ENCODE measurements around the gene PRPF40B. TPM values are rescaled to one million over a fixed set of nuclear protein-coding genes. Genes with fewer than 3 reads are reported as not detected.

PRPF40B gene
- total and polyA plus RNA-seq, 9 of the 15 experiments (the other 6 are each of a cell fraction or from before 2014, with no cell fraction given): 0.55 to 10.6 (median 4.8) TPM

DNA sequence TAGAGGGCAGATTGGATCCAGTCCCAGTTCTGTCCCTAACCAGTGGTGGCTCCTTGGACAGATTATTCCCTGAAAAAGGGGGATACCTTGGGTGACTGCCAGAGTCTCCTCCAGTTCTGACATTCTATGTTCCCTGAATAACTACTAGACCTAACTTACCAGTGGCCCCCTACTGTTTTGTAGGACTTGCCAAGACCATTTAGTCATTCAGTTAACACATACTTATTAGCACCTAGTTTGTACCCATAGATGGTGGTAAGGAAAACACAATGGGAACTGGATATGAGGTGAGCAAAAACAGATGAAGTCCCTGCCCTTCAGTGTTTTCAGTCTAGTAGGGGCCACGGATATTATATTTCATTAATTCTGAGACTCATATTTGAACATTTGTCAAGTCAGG lies 3.5 kb downstream of the PRPF40B start:
- no peak for ATAC-seq
- in situ Hi-C loops (cut with MboI): no loop called here
- intact Hi-C loops (cut with micrococcal nuclease): no loop called here
- no peaks in the 10 kb centered on the region for H3K79me2 ChIP-seq (ENCODE audit: control insufficient read depth, insufficient read depth, low read length)
- H3K4me1 ChIP-seq (replicated peaks in 1 of 2; ENCODE audit: control insufficient read depth in 2 of 2, insufficient read depth in 2 of 2, low read length in 2 of 2): peaks cover 10 to 19% of the 10 kb centered on the region in 2 experiments
- no peaks in the 10 kb centered on the region for H3K36me3 ChIP-seq (ENCODE audit: control insufficient read depth, insufficient read depth, low read length)
- no peak overlapping the region for H3K4me2 ChIP-seq (ENCODE audit: insufficient read depth, low read length)
- H3K9ac ChIP-seq (ENCODE audit: insufficient read depth in 1 of 2, low read depth in 2 of 2, low read length in 2 of 2): no peak overlapping the region
- DNase-seq (ENCODE audit: extremely low read depth in 1 of 4, low spot score in 3 of 4): no peak
- no peaks in the 10 kb centered on the region for H4K20me1 ChIP-seq (replicated peaks; ENCODE audit: control insufficient read depth, insufficient read depth, low read length)
- H3K9me3 ChIP-seq (replicated peaks; ENCODE audit: control insufficient read depth, insufficient read depth, low read depth, low read length): no peaks in the 10 kb centered on the region
- POLR2A ChIA-PET: interaction anchor here (0.6 to 1.3 kb wide), 2 partner anchors 10 to 36 kb away, joined by 3 to 8 read pairs; no protein-coding TSS in a partner anchor
- H3K9me1 ChIP-seq (ENCODE audit: control insufficient read depth, insufficient read depth, low read length): no peaks in the 10 kb centered on the region
- 11% methylated on average over 1 of the region's 1 CpG for WGBS (ENCODE audit: insufficient coverage, low coverage, missing lambda C conversion rate)
- no peak overlapping the region for H3K27ac ChIP-seq (ENCODE audit: extremely low read depth, low read depth, low read length)
- TF ChIP-seq CREBBP (IDR thresholded peaks at IDR 0.05; ENCODE audit: low read depth, low read length): no peak
- no peak for TF ChIP-seq CHD1 (IDR thresholded peaks at IDR 0.05; ENCODE audit: low read length)
- CTCF ChIA-PET (ENCODE audit: low intra/inter-chr PET ratio): no interaction called here
- BruUV-seq (replicated peaks): no TSS peak
- FAIRE-seq: no peak
- no peak overlapping the region for H3K4me3 ChIP-seq
- no peak overlapping the region for H2AFZ ChIP-seq (ENCODE audit: low read depth, low read length)
- no peaks in the 10 kb centered on the region; a peak in 1 of 5 replicates for H3K27me3 ChIP-seq (ENCODE audit: control insufficient read depth in 2 of 2, insufficient read depth in 2 of 2, low read length in 2 of 2)

DNA sequence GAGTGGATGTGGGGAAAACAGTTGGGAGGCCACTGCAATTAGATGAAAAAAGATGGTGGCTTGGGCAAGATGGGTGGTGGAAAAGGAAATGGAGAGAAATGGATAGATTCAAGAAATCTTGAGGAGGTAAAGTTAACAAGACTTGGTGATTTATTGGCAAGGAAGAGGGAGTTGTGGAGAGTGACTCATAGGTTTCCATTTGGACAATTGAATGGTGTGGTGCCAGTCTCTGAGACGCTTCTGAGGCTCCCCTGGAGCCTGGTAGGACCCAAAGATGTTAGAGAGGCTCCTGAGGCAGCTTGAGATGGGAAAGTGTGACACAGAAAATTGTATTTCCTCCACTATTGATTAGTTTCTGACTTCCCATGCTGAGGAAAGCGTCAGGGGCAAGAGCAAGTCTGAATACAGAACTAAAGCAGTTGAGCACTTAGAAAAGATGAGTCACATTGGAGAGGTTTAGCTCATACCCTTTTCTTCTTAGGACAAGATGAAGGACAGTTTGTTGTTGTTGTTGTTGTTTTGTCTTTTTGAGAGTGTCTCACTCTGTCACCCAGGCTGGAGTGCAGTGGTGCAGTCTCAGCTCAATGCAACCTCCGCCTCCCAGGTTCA lies 4.5 kb downstream of the PRPF40B start:
- 46% methylated on average over 3 of the region's 3 CpGs for WGBS (ENCODE audit: insufficient coverage, low coverage, missing lambda C conversion rate)
- H3K27ac ChIP-seq (ENCODE audit: extremely low read depth, low read depth, low read length): no peak overlapping the region
- no peak overlapping the region for H3K9ac ChIP-seq (ENCODE audit: insufficient read depth in 1 of 2, low read depth in 2 of 2, low read length in 2 of 2)
- FAIRE-seq (no peak), DNase-seq (ENCODE audit: extremely low read depth in 1 of 4, low spot score in 3 of 4) (no peak), ATAC-seq (no peak)
- peaks cover 0 to 11% of the 10 kb centered on the region in 2 experiments; a peak in 3 of 5 replicates for H3K4me1 ChIP-seq (replicated peaks in 1 of 2; ENCODE audit: control insufficient read depth in 2 of 2, insufficient read depth in 2 of 2, low read length in 2 of 2)
- no peaks in the 10 kb centered on the region for H3K79me2 ChIP-seq (ENCODE audit: control insufficient read depth, insufficient read depth, low read length)
- no peak overlapping the region for H3K4me2 ChIP-seq (ENCODE audit: insufficient read depth, low read length)
- TF ChIP-seq SMARCE1 (IDR thresholded peaks at IDR 0.05) (no peak), FOSL1 (tag; conservative IDR thresholded peaks at IDR 0.05) (peak; percentile 27; the same call in 1 of the 2 replicates), KLF16 (IDR thresholded peaks at IDR 0.05) (no peak), DIDO1 (tag; IDR thresholded peaks at IDR 0.05; ENCODE audit: low read depth) (no peak)
- TF ChIP-seq, protein P1, sequence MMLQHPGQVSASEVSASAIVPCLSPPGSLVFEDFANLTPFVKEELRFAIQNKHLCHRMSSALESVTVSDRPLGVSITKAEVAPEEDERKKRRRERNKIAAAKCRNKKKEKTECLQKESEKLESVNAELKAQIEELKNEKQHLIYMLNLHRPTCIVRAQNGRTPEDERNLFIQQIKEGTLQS (IDR thresholded peaks at IDR 0.05): 0 out of 2 replicates have a peak, but pooled peaks have one; percentile 30
- TF ChIP-seq, protein P1 (CRISPR knock-in tag; conservative IDR thresholded peaks at IDR 0.05): no peak
- TF ChIP-seq, protein P2, sequence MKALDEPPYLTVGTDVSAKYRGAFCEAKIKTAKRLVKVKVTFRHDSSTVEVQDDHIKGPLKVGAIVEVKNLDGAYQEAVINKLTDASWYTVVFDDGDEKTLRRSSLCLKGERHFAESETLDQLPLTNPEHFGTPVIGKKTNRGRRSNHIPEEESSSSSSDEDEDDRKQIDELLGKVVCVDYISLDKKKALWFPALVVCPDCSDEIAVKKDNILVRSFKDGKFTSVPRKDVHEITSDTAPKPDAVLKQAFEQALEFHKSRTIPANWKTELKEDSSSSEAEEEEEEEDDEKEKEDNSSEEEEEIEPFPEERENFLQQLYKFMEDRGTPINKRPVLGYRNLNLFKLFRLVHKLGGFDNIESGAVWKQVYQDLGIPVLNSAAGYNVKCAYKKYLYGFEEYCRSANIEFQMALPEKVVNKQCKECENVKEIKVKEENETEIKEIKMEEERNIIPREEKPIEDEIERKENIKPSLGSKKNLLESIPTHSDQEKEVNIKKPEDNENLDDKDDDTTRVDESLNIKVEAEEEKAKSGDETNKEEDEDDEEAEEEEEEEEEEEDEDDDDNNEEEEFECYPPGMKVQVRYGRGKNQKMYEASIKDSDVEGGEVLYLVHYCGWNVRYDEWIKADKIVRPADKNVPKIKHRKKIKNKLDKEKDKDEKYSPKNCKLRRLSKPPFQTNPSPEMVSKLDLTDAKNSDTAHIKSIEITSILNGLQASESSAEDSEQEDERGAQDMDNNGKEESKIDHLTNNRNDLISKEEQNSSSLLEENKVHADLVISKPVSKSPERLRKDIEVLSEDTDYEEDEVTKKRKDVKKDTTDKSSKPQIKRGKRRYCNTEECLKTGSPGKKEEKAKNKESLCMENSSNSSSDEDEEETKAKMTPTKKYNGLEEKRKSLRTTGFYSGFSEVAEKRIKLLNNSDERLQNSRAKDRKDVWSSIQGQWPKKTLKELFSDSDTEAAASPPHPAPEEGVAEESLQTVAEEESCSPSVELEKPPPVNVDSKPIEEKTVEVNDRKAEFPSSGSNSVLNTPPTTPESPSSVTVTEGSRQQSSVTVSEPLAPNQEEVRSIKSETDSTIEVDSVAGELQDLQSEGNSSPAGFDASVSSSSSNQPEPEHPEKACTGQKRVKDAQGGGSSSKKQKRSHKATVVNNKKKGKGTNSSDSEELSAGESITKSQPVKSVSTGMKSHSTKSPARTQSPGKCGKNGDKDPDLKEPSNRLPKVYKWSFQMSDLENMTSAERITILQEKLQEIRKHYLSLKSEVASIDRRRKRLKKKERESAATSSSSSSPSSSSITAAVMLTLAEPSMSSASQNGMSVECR (CRISPR knock-in tag; IDR thresholded peaks at IDR 0.05): no peak
- intact Hi-C loops (cut with micrococcal nuclease): no loop called here
- in situ Hi-C loops (cut with MboI): no loop called here
- no peaks in the 10 kb centered on the region for H3K9me1 ChIP-seq (ENCODE audit: control insufficient read depth, insufficient read depth, low read length)
- no peak overlapping the region for H3K4me3 ChIP-seq
- H3K36me3 ChIP-seq (ENCODE audit: control insufficient read depth, insufficient read depth, low read length): no peaks in the 10 kb centered on the region
- no TSS peak for BruUV-seq (replicated peaks)
- H2AFZ ChIP-seq (ENCODE audit: low read depth, low read length): no peak overlapping the region
- CTCF ChIA-PET (ENCODE audit: low intra/inter-chr PET ratio): no interaction called here
- no peaks in the 10 kb centered on the region; a peak in 1 of 5 replicates for H3K27me3 ChIP-seq (ENCODE audit: control insufficient read depth in 2 of 2, insufficient read depth in 2 of 2, low read length in 2 of 2)
- H4K20me1 ChIP-seq (replicated peaks; ENCODE audit: control insufficient read depth, insufficient read depth, low read length): no peaks in the 10 kb centered on the region
- H3K9me3 ChIP-seq (replicated peaks; ENCODE audit: control insufficient read depth, insufficient read depth, low read depth, low read length): no peaks in the 10 kb centered on the region
- POLR2A ChIA-PET: interaction anchor here (0.6 to 1.3 kb wide), 6 partner anchors 9 to 89 kb away, joined by 3 to 8 read pairs (median 3); no protein-coding TSS in a partner anchor

All from K562 (cell line).